ENCODE data around the gene ARTN. TPM values are rescaled to one million over a fixed set of nuclear protein-coding genes. Genes with fewer than 3 reads are reported as not detected.

Gene ARTN
- total RNA-seq, 1 experiment from 2014 or later, result 10.6 TPM

- Histone ChIP-seq H3K23me2 (ENCODE audit: insufficient read length, low read depth, low read length, poor library complexity, severe bottlenecking) (peaks cover 10% of the 10 kb centered on the region), H2BK120ac (ENCODE audit: low read depth, low read length, poor library complexity, severe bottlenecking) (no peak overlapping the region), H4K20me1 (ENCODE audit: control insufficient read depth, insufficient read depth, insufficient read length) (no peaks in the 10 kb centered on the region), H3K4me1 (ENCODE audit: insufficient read depth, low read length) (no peaks in the 10 kb centered on the region), H3K18ac (ENCODE audit: insufficient read length, low read depth, low read length) (no peak overlapping the region), H3K4ac (ENCODE audit: low read depth, low read length) (no peak overlapping the region), H3K9me3 (ENCODE audit: control insufficient read depth, low read depth, low read length) (no peaks in the 10 kb centered on the region), H3T11ph (ENCODE audit: low read length) (no peak overlapping the region), H2BK12ac (ENCODE audit: insufficient read length, low read depth, low read length) (no peak overlapping the region), H3K79me1 (ENCODE audit: insufficient read depth, low read depth, low read length, poor library complexity, severe bottlenecking) (no peaks in the 10 kb centered on the region), H3K56ac (ENCODE audit: insufficient read length, low read depth, low read length) (no peak overlapping the region), H4K8ac (replicated peaks; ENCODE audit: insufficient read length, low read depth, low read length) (no peak overlapping the region), H2BK5ac (ENCODE audit: insufficient read length, low read length) (no peak overlapping the region), H3K9ac (ENCODE audit: extremely low read depth, insufficient read length, low read length) (no peak overlapping the region), H3K27me3 (ENCODE audit: insufficient read depth, low read length) (no peaks in the 10 kb centered on the region), H3K14ac (ENCODE audit: insufficient read depth, low read length) (no peak overlapping the region), H3K4me2 (ENCODE audit: insufficient read depth, insufficient read length, low read length) (no peak overlapping the region), H4K5ac (ENCODE audit: insufficient read length, low read depth, low read length) (no peak overlapping the region), H4K91ac (ENCODE audit: insufficient read length, low read depth, low read length) (no peak overlapping the region), H3K23ac (ENCODE audit: insufficient read length, low read depth, low read length) (no peak overlapping the region), H3K79me2 (ENCODE audit: insufficient read depth, low read length) (no peaks in the 10 kb centered on the region), H2BK20ac (ENCODE audit: low read depth, low read length, poor library complexity, severe bottlenecking) (no peak overlapping the region), H2AK5ac (ENCODE audit: insufficient read length, low read length) (no peak overlapping the region), H2AFZ (ENCODE audit: low read length) (no peak overlapping the region), H3K27ac (ENCODE audit: insufficient read length, low read depth, low read length) (no peak overlapping the region), H2BK15ac (ENCODE audit: low read depth, low read length) (no peak overlapping the region)
- peaks cover 0 to 9% (median 7%) of the 10 kb centered on the region in 3 experiments; a peak in 6 of 7 replicates for H3K36me3 Mint-ChIP-seq (ENCODE audit: insufficient read depth in 1 of 3, low read depth in 3 of 3)
- peaks cover 26 to 27% of the 10 kb centered on the region in 2 experiments for H3K4me1 Mint-ChIP-seq
- no peaks in the 10 kb centered on the region for H3K9me3 Mint-ChIP-seq
- no peak overlapping the region for H3K4me3 Mint-ChIP-seq
- no peak overlapping the region; a peak in 1 of 7 replicates for H3K27ac Mint-ChIP-seq
- no peak for DNase-seq
- TF ChIP-seq CTCF (conservative IDR thresholded peaks at IDR 0.05), result no peak
- no CpG with 5 or more reads among the region's 13 CpGs for WGBS (ENCODE audit: extremely low coverage, insufficient read length, low lambda C conversion rate)
- no peaks in the 10 kb centered on the region; the same call in 1 of the 2 replicates for H3K27me3 Mint-ChIP-seq (ENCODE audit: low read depth)
These were observed 16.1 kb downstream of the ARTN start for GRCh38 chr1:43949678-43950077.
